Measurements from ENCODE around the gene SPATA6L.

DNA sequence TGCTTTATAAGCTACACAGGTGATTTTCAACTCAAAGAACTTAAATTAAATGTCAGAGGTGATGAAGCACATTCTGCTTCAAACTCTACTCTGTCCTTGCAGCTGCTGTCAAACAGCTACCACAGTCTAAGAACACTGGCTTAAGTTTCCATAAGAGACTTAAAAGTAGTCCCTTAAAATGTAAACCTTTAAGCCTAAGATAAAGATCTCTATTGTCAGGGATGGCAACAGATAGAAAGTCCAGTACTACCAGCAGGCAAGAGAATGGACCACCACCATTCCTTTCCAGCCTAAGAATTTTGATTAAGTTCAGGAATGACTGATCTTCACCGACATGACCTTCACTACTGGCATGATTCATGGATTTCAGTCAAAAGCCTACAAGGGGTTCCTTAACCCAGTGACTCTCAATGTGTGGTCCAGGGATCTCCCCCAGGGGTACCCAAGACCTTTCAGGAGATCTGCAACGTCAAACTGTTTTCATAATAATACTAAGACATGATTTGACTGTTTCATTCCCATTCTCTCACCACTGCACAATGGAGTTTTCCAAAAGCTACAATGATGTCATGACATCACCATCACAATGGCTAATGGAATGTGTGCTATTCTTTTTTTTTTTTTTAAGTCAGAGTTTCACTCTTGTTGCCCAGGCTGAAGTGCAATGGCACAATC, 45.3 kb downstream of the SPATA6L start:
- TF ChIP-seq EZH2 (IDR thresholded peaks at IDR 0.05; ENCODE audit: insufficient read depth, poor library complexity, severe bottlenecking) = no peak
- no peak for TF ChIP-seq EZH2phosphoT487 (IDR thresholded peaks at IDR 0.05; ENCODE audit: insufficient read depth, low read depth)
